ENCODE measurements around the gene DPH1.

GRCh38 chr17:2027528-2028233 is 2.3 kb upstream of the DPH1 start:
- TF ChIP-seq POLR2A (IDR thresholded peaks at IDR 0.05) (no peak), EP300 (IDR thresholded peaks at IDR 0.05) (no peak), CTCF (IDR thresholded peaks at IDR 0.05) (no peak)
